Transverse colon (tissue), 4 donors: ENCODE data around the gene OR6B3.

Source experiments
- CTCF ChIP-seq, 5 experiments: fragments of 200-600 bp in 3 of 5; fragments of 450-650 bp in 2 of 5; sonication (generic) in 3 of 5; IDR thresholded peaks; 1 replicate in 2 of 5; 2 replicates in 3 of 5; pipeline ENCODE4 v1.5.1; 2016 to 2017; ENCODE audit warnings: antibody characterized with exemption in 5 of 5, inconsistent platforms in 3 of 5, mild to moderate bottlenecking in 2 of 5, moderate library complexity in 1 of 5
- EP300 ChIP-seq: sonication (generic); formaldehyde crosslinking; IDR thresholded peaks from one replicate; pipeline ENCODE4 v1.6.1; 2017; ENCODE audit warnings: antibody characterized with exemption, low read depth
- POLR2A ChIP-seq: fragments of 450-650 bp; IDR thresholded peaks from one replicate; pipeline ENCODE4 v1.6.1; 2016; ENCODE audit warnings: antibody characterized with exemption, mild to moderate bottlenecking, moderate library complexity
- POLR2AphosphoS5 ChIP-seq, 3 donors: sonication (generic); formaldehyde crosslinking; IDR thresholded peaks; one replicate each; pipeline ENCODE4 v1.6.1; 2016; ENCODE audit warnings: antibody characterized with exemption in 3 of 3

- no peak for TF ChIP-seq POLR2A
- TF ChIP-seq CTCF (IDR thresholded peaks at IDR 0.05), result no peak
- TF ChIP-seq POLR2AphosphoS5 (IDR thresholded peaks at IDR 0.05), result no peak
- TF ChIP-seq EP300, result no peak
Observed at GRCh38 chr2:240077442-240077841, 24.1 kb upstream of the OR6B3 start.
